Parathyroid adenoma (tissue), 2 donors: ENCODE results near the gene BBIP1.

Source experiments
- H2AFZ ChIP-seq: fragments of 300-600 bp; sonication (generic); one replicate; pipeline ENCODE4 v1.7.0; 2017; ENCODE audit warnings: antibody characterized with exemption, mild to moderate bottlenecking
- H3K27ac ChIP-seq: fragments of 300-600 bp; sonication (generic); one replicate; pipeline ENCODE4 v1.7.0; 2017
- H3K27me3 ChIP-seq: fragments of 300-600 bp; sonication (generic); one replicate; pipeline ENCODE4 v1.7.0; 2017; ENCODE audit warnings: low read length; ENCODE audit not compliant: control insufficient read depth, insufficient read depth
- H3K36me3 ChIP-seq: fragments of 300-600 bp; sonication (generic); one replicate; pipeline ENCODE4 v1.7.0; 2017; ENCODE audit warnings: low read length; ENCODE audit not compliant: control insufficient read depth, insufficient read depth
- H3K4me1 ChIP-seq: fragments of 300-600 bp; sonication (generic); one replicate; pipeline ENCODE4 v1.7.0; 2017; ENCODE audit warnings: control low read depth
- H3K4me2 ChIP-seq: fragments of 300-600 bp; sonication (generic); one replicate; pipeline ENCODE4 v1.7.0; 2017; ENCODE audit warnings: low read length
- H3K4me3 ChIP-seq: fragments of 300-600 bp; sonication (generic); one replicate; pipeline ENCODE4 v1.7.0; 2017; ENCODE audit warnings: low read depth, low read length
- H3K79me2 ChIP-seq: fragments of 300-600 bp; sonication (generic); one replicate; pipeline ENCODE4 v1.7.0; 2017; ENCODE audit warnings: control low read depth
- H3K9ac ChIP-seq: fragments of 300-600 bp; sonication (generic); one replicate; pipeline ENCODE4 v1.7.0; 2017; ENCODE audit warnings: mild to moderate bottlenecking
- H3K9me3 ChIP-seq: fragments of 300-600 bp; sonication (generic); one replicate; pipeline ENCODE4 v1.7.0; 2017; ENCODE audit warnings: low read length; ENCODE audit not compliant: control insufficient read depth
- TF ChIP-seq, protein P1 (sequence below): fragments of 300-600 bp; sonication (generic); IDR thresholded peaks from one replicate; pipeline ENCODE4 v1.7.0; 2017; ENCODE audit warnings: antibody characterized with exemption, mild to moderate bottlenecking
- donor health status: primary hyperparathyroidism.

Gene BBIP1

DNA sequence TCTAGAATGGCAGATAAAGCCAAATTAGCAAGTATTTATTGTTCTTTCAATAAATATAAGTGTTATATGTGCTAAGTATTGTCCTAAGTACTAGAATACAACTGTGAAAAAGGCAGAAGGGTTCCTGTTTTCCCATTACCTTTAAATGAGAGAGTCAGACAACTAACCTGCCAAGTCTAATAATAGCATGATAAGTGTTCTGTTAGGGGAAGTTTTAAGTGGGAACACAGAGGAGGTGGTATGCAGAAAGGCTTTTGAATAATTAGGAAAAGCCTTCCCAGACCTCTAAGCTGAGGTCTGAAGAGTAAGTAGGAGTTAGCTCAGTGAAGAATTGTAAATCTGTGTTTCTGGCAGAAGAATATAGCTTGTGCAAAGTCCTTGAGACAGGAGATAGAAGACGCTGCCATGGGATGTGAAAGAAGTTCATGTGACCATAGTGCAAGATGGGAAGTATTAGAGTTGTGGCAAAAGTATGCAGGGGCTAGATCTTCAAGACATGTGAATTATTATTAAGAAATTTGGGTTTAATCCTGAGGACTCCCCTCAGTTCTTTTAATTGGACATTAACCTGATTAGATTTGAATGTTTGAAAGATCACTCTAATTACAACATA, 12.9 kb upstream of the BBIP1 start:
- Histone ChIP-seq H3K27me3 (no peaks in the 10 kb centered on the region), H3K79me2 (peaks cover 30% of the 10 kb centered on the region), H3K4me3 (no peak overlapping the region), H3K27ac (no peak overlapping the region), H3K4me1 (no peaks in the 10 kb centered on the region), H3K9me3 (no peaks in the 10 kb centered on the region), H3K36me3 (no peaks in the 10 kb centered on the region), H3K4me2 (no peak overlapping the region), H3K9ac (no peak overlapping the region), H2AFZ (no peak overlapping the region)
- TF ChIP-seq, protein P1, sequence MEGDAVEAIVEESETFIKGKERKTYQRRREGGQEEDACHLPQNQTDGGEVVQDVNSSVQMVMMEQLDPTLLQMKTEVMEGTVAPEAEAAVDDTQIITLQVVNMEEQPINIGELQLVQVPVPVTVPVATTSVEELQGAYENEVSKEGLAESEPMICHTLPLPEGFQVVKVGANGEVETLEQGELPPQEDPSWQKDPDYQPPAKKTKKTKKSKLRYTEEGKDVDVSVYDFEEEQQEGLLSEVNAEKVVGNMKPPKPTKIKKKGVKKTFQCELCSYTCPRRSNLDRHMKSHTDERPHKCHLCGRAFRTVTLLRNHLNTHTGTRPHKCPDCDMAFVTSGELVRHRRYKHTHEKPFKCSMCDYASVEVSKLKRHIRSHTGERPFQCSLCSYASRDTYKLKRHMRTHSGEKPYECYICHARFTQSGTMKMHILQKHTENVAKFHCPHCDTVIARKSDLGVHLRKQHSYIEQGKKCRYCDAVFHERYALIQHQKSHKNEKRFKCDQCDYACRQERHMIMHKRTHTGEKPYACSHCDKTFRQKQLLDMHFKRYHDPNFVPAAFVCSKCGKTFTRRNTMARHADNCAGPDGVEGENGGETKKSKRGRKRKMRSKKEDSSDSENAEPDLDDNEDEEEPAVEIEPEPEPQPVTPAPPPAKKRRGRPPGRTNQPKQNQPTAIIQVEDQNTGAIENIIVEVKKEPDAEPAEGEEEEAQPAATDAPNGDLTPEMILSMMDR, result no peak

DNA sequence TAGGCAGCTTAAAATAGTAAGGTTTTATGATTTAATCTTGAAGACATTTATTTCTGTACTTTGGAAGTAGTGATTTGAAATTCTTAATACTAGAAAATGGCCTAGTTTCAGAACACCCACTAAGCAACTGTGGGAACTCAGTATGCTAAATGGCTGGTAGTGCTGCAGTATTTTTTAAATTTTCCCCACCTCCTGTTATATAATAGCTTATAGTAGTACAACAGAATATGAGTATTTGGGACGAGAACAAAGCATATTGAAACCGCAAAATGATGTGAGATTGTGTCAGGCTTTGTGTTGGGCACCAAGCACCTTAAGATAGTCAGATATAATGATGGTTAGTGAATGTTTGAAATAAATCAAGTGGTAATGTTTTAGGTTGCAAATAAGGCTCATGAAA, 8.5 kb upstream of the BBIP1 start:
- no peaks in the 10 kb centered on the region for H3K9me3 ChIP-seq
- H3K27ac ChIP-seq, result no peak overlapping the region
- H3K4me1 ChIP-seq, result no peaks in the 10 kb centered on the region

DNA sequence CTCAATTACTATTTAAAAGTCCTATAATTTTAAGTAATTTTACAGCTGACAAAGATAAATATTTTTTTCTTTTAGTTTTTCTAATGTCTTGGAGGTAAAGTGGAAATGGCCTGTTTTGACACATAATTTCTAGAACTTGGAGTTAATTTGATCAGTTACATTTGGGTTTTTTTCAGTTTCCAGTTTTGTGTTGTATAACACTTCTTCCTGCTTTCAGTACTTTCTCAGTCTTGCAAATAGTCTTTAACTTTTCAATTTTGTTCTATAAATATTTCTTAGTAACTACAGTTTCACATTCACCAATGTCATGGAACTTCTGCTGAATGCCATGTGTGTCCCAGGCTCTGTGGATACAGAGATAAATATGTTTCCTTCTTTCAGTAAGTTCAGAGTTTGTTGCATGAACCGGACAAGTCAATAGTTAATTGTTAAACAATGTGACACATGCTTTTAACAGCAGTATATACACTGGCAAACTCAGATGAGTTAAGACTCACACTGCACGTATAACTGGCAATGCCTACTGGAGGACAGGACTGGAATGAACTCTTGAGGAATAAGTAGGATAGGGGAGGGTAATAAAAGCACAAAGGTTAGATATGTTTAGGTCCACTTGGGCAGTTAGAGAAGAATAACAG, 5.0 kb upstream of the BBIP1 start:
- Histone ChIP-seq H2AFZ (no peak overlapping the region), H3K4me2 (no peak overlapping the region), H3K27ac (no peak overlapping the region)

More for the DNA sequence above, 8.5 kb upstream of the BBIP1 start:
- Histone ChIP-seq H2AFZ (no peak overlapping the region), H3K36me3 (no peaks in the 10 kb centered on the region), H3K9ac (no peak overlapping the region), H3K79me2 (peaks cover 29% of the 10 kb centered on the region), H3K4me3 (no peak overlapping the region), H3K4me2 (no peak overlapping the region), H3K27me3 (no peaks in the 10 kb centered on the region)
- TF ChIP-seq, protein P1, result no peak

DNA sequence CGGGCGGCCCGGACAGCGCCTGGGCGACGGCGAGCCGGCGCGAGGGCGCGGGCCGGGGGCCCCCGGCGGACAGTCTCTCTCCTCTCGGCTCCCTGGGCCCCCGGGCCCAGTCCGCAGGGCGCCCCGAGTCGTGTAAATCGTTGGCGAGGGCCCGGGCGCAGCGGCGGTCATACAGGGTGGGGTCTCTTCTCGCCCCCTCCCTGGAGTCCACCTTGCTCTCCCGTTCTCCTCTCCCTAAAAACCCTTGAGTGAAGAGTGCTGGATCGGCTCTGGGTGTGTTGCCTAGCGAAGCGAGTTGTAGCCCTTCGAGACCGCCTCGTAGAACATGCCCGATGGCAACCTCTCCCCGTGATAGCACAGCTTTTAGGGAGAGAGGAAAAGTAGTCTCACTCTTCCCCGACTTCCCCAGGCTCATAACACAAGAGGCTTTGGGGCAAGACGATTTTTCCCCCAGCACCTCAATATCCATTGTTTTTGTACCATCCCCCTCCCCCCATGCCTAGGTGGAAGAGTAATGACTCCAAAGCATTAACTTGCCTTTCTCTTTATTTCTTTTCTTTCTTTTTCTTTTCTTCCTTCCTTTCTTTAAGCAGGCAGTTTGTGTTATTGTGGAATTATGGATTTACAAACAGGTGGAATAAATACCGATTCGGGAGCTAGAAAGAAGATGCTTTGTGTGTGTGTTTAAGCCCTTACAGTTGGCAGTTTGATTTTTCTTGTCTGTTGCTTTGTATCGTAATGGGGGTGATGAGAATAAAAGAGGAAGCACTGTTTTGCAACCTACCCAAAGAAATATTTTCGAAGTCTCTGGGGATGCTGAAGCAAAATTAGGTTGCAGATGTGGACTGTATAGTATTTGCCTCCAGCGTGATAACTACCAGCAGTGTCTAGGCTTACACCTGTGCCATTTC, 1.2 kb upstream of the BBIP1 start:
- Histone ChIP-seq H3K9ac (peak overlapping the region; percentile 51), H3K27ac (peak overlapping the region; percentile 74), H3K4me1 (peaks cover 16% of the 10 kb centered on the region), H3K36me3 (no peaks in the 10 kb centered on the region), H3K9me3 (no peaks in the 10 kb centered on the region), H2AFZ (peak overlapping the region; percentile 56), H3K4me2 (peak overlapping the region; percentile 72), H3K4me3 (peak overlapping the region; percentile 70), H3K79me2 (peaks cover 3% of the 10 kb centered on the region), H3K27me3 (no peaks in the 10 kb centered on the region)
- TF ChIP-seq, protein P1, result no peak

More for the DNA sequence above, 5.0 kb upstream of the BBIP1 start:
- TF ChIP-seq, protein P1, result no peak
- Histone ChIP-seq H3K36me3 (no peaks in the 10 kb centered on the region), H3K27me3 (no peaks in the 10 kb centered on the region), H3K4me1 (no peaks in the 10 kb centered on the region), H3K9me3 (no peaks in the 10 kb centered on the region), H3K4me3 (no peak overlapping the region), H3K9ac (no peak overlapping the region), H3K79me2 (peaks cover 26% of the 10 kb centered on the region)
